HG03039 (cell line): ENCODE measurements around the gene GPR153.

Experiments
- ATAC-seq: cut with Tn5 transposase; IDR thresholded peaks from one replicate; pipeline ENCODE4 v1.9.1; 2021; ENCODE audit warnings: mild to moderate bottlenecking, moderate library complexity; ENCODE audit not compliant: unreplicated experiment

GPR153 gene

DNA sequence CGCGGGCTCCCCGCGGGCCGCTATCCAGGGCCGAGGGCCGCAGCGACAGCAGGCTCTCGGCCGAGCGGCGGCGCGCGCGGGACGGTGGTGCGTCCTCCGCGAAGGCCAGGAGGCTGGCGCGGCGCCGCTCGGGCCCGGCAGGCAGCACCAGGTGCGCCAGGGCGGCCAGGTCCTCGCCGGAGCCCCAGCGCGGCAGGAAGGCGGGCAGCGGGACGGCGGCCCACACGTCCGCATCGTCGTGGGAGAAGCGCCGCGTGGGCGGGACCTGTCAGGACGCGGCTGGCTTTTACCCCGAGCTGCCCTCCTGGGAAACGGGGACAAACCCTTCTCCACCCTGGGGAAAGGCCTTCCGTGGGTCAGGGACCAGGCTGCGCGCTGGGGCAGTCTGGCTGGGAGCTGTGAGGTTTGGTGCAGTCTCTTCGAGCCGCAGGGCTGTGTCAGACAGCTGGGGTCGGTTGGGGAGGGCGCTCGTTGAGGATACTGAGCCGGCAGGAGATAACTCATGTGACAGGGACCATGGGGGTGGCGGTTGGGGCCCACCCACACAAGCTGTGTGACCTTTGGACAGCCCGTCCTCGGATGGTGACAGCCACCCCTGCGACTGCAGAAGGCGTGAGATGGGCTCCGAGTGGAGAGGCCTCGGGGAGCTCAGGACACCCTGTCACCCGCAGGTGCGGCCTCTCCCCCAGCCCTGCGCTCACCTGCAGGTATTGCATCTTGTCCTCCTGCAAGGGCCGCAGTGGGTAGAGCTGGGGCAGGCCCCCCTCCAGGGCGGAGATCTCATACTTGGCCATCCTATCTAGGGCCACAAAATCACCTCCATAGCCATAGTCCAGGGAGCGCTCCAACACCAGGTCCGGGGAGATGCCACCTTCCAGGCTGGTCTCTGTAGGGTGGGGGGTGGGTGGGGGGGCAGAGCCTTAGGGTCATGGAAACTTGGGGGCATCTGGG lies 10.9 kb downstream of the GPR153 start:
- no peak for ATAC-seq

- no peak for ATAC-seq
These were observed 11.8 kb downstream of the GPR153 start for GRCh38 chr1:6248932-6249738.

DNA sequence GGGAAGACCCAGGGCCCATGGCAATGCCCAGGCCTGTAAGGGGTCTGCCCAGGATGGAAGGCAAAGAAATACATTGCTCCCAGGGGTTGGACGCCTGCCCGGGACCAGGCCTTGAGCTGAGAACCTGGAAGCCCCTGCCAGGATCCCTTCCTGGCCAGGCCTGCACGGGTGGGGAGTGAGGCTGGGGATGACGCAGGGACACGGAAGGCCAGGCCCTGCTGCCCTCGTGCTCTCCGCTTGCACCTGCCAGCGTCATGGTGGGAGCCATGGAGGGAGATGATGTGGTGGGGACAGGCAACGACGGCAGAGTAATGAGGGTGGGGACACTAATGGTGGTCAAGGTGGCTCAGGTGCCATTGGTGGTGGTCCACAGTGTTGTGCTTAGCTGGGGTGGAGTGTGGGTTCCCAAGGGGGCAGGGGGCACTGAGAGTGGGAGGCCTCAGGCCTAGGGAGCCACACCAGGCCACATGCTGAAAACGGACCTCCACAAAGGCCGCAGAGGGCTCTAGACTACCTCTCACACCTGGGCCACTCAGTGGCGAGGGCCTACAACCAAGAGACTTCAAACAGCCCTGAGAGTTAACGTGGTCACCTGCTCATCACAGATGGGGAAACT lies 12.6 kb downstream of the GPR153 start:
- ATAC-seq: no peak

DNA sequence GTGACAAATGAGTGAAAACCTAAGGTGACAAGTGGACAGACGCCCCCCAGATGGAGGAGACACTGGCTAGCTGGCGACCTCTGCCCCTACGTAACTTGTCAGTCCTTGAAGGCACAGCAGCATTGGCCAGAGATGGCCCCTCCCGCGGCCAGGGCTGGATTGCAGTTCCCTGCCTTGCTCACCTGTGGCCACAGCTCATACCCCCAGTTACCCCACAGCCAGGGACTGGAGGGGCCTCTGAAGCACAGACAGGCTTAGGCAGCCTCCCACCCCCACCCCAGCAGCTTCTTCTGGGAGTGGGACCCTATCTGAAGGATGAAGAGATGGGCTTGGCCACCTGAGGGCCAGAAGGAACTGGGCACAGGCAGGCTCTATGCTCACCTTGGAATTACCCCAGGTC lies 13.2 kb downstream of the GPR153 start:
- ATAC-seq: no peak

DNA sequence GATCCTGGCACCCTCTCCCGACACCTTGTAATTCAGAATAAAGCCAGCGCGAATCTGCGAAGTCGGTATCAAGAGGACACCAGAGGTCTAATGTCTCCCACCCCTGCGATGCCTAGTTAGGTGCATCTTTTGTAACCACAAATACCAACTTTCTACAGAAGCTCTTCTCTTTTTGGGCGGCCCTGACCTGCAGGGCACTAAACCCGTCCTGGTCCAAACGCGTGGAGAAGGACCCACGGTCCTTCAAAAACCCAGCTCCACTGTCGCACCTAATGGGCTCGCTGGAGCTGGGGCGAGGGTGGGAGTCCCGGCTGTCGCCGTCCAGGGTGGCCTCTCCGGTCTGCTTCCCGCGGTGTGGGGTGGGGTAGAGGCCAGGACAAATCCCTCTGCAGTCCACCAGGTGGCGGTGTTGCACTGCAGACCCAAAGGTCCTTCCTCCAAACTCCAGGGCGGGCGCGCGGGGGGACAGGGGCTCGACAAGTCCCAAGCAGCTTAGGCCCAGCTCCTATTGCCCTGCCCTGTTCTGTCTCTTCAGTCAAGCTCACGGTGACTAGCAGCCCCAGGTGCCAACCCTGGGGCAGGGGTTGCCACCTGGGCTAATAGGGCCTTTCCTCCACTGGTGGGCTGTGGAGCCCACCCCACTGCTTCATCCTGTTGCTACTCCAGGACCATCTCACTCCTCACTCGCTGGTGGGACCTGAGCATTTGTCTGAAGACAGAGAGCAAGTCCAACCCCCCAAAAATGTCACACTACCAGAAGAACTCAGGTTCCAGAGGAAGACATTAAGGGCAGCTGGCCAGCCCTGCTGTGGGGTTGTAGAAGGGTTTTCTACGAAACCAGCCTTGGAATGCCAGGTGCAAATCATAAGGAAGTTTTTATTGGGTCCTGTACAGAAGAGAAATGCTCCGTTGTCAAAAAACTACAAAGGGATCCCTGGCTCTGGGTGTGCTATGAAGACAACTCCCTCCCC lies 14.1 kb downstream of the GPR153 start:
- no peak for ATAC-seq

- ATAC-seq: no peak
These were observed 14.9 kb downstream of the GPR153 start for GRCh38 chr1:6245869-6246496.

GRCh38 chr1:6245086-6245868 lies 15.6 kb downstream of the GPR153 start:
- no peak for ATAC-seq

- ATAC-seq: no peak
These were observed 16.4 kb downstream of the GPR153 start for GRCh38 chr1:6244401-6245049.

- ATAC-seq: no peak
These were observed 16.9 kb downstream of the GPR153 start, which contains the start of gene HES3 for GRCh38 chr1:6243993-6244392. Gene HES3, plus strand, starts transcription at chr1:6244179. Its CDS starts 187 bp downstream, at chr1:6244366.

DNA sequence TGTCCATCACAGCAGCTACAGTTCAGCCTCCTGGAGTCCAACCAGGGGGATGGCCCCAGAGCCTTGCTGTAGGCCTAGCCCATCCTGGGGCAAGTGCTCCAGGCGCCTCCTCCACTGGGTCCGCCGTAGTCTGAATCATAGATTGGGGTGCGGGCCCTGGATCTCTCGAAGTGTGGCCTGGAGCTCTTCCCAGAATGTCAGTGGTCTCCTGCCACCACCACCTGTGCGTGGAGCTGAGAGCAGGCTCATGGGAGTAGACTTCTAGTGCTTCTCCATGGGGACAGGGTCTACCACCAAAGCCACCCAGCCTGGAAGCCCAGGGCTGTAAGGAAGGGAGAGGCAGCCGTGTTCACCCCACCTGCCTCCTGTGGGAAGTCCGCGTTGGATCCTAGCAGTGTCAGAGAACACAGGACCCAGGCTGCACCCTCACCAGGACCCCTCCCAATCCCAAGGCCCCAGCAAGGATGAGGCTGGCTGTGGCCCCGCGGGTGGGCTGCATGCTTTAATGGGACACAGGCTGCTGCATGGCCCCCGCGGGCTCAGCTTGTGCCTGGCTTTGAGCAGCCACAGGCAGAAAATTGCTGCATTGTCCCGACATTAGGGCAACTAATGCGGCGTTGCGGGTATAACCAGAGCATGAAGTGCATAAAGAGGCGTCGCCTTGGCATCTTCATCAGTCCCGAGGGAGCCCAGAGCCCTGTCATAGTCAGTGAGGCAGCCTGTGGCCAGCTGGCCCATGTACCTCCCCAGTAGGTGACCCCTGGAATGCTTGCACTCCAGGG lies 17.7 kb downstream of the GPR153 start:
- ATAC-seq: no peak

GRCh38 chr1:6241887-6242740 lies 18.8 kb downstream of the GPR153 start:
- no peak for ATAC-seq

- no peak for ATAC-seq
These were observed 19.6 kb downstream of the GPR153 start for GRCh38 chr1:6241107-6241886.

GRCh38 chr1:6239950-6240768 lies 20.7 kb downstream of the GPR153 start:
- no peak for ATAC-seq

DNA sequence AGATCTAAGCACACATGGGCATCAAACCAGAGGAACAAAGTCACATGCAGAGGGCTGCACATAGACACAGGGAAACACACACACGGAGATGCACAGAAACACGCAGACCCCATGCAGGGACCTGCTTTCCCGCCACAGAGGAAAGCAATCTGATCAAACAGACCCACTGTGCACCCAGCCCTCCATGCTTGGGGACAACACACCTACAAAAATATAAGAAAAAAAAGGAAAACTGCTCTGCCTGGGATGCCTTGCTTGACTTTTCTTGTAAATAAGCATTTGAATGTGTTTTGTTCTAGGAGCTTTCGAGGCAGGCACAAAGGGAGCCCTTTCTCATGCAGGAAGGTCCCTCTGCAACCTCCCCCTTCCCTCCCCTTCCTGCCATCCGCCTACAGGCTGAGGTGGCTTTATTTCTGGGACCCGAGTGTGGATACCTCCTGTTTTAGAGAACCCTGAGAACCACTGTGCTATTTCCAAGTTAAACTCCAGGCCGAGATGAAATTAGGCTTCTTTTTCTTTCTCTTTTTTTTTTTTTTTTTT lies 21.6 kb downstream of the GPR153 start:
- no peak for ATAC-seq

GRCh38 chr1:6237093-6237492 lies 23.8 kb downstream of the GPR153 start:
- no peak for ATAC-seq
